HG03565 (cell line): ENCODE results near the gene ITGAE.
A peak's percentile ranks its signal among the peaks of the same experiment; 100 is the strongest.
"Not testable (repeated sequence)": the region's sequence is repeated elsewhere in the genome, so short reads cannot be mapped to it uniquely, and the experiment has no call there.

Experiments
- ATAC-seq: cut with Tn5 transposase; IDR thresholded peaks from one replicate; pipeline ENCODE4 v1.9.1; 2021; ENCODE audit warnings: mild to moderate bottlenecking, moderate library complexity; ENCODE audit not compliant: unreplicated experiment

Gene ITGAE, protein sequence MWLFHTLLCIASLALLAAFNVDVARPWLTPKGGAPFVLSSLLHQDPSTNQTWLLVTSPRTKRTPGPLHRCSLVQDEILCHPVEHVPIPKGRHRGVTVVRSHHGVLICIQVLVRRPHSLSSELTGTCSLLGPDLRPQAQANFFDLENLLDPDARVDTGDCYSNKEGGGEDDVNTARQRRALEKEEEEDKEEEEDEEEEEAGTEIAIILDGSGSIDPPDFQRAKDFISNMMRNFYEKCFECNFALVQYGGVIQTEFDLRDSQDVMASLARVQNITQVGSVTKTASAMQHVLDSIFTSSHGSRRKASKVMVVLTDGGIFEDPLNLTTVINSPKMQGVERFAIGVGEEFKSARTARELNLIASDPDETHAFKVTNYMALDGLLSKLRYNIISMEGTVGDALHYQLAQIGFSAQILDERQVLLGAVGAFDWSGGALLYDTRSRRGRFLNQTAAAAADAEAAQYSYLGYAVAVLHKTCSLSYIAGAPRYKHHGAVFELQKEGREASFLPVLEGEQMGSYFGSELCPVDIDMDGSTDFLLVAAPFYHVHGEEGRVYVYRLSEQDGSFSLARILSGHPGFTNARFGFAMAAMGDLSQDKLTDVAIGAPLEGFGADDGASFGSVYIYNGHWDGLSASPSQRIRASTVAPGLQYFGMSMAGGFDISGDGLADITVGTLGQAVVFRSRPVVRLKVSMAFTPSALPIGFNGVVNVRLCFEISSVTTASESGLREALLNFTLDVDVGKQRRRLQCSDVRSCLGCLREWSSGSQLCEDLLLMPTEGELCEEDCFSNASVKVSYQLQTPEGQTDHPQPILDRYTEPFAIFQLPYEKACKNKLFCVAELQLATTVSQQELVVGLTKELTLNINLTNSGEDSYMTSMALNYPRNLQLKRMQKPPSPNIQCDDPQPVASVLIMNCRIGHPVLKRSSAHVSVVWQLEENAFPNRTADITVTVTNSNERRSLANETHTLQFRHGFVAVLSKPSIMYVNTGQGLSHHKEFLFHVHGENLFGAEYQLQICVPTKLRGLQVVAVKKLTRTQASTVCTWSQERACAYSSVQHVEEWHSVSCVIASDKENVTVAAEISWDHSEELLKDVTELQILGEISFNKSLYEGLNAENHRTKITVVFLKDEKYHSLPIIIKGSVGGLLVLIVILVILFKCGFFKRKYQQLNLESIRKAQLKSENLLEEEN

DNA sequence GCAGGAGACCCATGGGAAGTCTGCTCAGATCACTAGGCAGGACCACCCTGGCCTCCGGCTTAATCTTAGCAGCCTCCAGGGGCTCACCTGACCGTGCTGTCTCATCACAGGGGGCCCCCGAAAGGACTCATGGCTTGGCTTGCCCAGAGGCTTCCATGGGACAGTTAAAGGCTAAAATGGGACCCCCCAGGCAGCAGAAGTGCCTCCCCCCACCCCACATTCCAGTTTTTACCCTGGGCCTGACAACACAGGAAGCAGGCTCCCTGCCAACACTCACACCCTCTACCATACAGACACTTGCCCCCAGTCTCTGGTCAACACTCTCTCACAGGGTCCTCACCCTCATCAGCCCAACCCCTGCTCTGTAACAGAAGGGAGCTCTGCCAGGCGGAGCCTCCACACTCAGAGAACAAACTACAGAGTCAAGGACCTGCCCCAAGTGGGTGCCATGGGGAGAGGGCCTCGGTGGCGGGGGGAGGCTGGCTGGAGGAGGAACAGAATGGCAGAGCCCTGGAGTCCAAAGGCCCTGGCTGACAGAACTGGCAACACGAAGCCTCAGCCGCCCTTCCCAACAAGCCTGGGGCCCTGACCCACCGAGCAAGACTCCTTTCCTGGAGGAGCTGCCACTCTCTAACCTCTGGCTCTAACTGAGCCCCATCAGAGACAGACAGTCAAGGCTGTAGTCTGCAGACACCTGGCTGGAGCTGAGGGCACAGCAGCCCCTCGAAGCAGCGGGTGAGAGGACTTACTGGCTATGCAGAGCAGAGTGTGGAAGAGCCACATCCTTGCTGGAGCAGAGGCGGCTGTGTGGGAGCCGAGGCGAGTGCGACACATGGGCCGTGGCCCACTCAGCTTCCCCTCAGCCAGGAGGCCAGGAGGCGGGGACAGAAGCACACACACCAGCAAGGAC is at the start of gene ITGAE:
ITGAE (minus strand) TSS at position 827 of the 910 bp plus-strand sequence; CDS start at position 783, 44 bp downstream.
- no peak for ATAC-seq

DNA sequence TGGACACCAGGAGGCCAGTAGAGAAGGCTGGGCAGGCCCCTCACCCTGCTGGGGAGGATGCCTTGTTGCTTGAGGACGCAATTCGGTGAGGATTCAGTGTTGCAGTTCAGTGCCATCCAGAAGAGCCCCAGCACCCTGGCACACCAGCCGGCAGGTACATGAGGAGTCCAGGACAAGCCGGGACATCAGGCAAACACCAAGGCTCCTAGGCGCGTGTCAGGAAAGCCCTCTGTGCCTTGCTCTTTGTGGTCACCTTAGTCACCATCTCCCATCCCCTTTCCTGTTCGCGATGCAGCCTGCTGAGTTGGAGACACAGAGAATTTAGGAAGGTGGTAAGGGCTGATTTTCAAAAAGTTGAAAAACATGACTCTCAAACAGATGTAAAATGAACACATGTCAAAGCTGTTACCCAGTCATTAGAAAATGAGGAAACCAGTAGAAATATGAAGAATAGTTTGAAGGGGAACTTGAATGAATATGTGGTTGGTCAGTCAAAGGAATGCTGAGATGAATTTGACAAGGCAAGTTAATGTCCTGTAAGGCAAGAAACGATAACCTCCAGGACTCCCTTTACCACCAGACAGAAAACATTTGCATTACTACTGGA is 47.3 kb upstream of the ITGAE start:
- no peak for ATAC-seq

DNA sequence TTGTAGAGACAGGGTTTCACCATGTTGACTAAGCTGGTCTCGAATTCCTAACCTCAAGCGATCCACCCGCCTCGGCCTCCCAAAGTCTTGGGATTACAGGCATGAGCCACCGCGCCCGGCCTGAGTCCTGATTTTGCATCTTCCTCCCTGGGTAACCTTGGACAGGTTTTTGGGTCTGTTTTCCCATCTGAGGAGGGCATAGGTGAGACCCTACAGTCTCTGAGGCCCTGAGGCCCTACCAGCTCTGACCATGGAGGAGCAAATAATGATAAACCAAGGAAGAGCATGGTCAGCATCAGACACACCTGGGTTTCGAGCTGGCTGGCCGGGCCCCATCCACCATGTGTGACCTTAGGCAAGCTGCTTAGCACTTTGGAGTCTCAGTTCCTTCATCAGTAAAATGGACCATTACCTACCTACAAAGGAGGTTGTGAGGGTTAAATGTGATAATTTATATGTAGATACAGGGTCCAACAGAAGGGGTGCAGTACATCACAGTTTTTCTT is 46.2 kb upstream of the ITGAE start:
- ATAC-seq = no peak

DNA sequence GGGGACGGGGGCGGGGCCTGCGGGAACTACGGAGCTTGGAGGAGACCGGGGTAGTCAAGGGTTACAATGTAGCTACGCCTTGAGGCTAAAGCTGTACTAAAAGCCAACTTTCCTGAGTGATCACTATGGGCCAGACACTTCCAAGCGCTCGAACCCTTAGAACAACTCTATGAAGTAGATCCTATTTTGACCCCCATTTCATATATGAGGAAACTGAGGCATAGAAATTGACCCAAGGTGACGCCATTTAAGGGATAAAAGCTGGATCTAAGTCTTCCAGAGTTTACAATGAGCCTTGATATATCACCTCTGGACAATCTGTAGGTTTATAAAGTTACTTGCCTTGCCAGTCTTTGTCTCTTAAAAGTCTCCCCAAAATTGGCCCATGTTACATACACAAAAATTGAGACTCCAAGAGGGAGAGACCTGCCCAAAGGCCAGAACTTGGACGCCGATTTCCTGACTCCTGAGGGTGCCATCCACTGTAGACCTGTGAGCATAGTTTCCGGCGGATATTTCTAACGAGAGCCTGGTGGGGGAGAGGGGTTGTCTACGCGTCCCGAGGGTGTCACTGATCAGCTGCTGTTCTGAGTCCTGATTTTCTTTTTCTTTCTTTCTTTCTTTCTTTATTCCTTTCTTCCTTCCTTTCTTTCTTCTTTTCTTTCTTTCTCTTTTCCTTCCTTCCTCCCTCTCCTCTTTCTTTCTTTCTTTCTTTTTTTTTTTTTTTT is 45.6 kb upstream of the ITGAE start:
- no peak for ATAC-seq

DNA sequence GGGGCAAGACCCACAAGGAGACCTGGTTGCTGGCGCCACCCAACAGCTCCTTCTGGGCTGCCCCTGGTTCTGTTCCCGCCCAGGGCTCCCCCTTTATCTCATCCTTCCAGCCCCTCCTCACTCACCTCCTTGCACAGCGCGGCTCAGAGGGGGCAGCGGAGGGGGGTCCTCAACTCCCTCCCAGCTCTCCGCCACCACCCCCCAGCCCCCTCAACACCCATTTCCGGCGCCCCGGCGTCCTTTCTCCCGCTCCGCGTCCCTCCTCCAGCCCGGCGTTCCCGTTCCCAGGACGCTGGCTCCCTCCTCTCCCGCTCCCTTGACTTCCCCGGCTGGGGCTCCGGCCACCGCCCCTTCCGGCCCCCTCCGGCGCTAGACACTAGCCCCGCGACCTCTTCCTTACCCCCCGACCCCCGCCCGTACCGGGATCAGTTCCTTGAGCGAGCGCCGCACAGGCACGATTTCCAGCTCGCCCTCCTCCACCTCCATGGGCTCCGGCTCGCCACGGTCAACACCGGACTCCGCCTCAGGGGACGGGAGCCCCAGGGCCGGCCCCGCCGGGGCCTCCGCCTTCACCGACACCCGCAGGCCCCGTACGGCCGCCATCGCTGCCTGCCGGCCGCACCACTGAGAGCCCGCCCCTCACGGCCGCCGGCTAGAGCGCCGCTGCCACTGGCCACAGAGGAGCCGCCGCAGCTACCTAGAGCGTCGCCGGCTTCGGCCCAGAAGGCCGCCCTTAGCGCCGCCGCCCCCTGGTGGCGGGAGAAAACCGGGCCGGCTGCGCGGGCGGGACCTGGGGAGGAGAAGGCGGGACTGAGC is 44.8 kb upstream of the ITGAE start, which contains the start of gene NCBP3:
NCBP3 (minus strand) TSS at position 626 of the 816 bp plus-strand sequence; CDS start at position 603, 23 bp downstream.
- peak; percentile 97 for ATAC-seq

DNA sequence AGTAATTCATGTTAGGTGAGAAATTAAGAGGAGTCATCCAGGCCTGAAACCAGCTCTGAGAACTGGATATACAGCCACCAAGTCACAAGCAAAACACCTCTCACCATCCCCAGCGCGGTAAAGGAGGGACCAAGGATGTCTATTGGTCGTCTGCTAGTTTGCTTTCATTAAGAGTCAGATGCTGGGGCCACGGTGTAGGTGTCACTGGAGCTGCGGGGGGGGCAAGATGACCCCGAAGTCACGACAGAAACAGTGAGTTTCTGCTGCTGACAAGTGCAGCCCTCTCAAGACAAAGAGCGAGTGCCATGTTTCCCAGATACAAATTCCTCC is 44.3 kb upstream of the ITGAE start:
- no peak for ATAC-seq

DNA sequence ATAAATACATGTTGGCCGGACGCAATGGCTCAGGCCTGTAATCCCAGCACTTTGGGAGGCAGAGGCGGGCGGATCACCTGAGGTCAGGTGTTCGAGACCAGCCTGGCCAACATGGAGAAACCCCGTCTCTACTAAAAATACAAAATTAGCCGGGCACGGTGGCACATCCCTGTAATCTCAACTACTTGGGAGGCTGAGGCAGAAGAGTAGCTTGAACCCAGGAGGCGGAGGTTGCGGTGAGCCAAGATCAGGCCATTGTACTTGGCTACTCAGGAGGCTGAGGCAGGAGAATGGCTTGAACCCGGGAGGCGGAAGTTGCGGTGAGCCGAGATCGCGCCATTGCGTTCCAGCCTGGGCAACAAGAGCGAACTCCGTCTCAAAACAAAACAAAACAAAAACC is 43.6 kb upstream of the ITGAE start:
- ATAC-seq = not testable (repeated sequence)

DNA sequence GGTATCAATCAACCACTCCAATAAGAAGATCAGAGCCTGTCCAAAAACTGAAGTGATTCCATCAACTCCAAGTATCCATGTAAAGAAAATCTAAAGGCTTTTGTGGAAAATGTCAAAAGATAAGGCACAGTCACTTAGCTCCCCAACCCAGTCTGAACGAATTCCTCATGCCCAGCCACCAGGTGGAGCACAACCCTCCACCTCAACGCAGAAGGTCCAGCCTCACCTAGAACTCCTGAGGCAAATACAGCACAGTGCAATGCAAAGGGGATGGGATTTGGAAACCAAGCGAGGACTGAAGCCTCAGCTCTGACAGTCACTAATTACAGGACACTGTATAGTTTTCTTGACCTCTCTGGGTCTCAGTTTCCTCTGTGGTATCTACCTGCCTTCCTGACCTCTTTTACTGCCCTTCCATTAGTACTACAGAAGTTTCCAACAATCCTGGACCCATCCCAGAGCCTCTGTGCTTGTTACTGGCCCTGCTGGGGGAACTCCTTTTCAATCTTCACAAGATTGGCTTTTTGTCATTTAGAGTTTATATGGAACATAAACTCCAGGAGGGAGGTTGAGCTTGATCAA is 43.0 kb upstream of the ITGAE start:
- ATAC-seq = no peak

DNA sequence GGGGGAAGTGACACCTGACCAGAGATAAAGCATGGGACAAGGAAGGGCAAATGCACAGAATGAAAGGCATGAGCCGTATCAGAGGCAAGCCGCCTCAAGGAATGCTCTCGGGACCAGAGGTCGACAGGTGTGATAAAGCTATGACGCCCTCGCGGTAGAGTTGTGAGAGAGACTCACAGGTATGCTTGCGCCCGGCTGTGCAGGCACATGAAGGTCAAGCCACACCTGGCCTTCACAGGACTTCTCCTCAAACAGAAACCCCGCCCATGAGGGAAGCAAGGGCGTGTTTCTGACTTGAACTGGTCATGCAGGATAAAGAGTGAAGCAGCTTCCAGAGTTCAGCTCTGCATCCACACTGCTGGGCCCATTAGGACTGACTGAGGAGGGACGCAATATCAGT is 37.2 kb upstream of the ITGAE start:
- no peak for ATAC-seq

DNA sequence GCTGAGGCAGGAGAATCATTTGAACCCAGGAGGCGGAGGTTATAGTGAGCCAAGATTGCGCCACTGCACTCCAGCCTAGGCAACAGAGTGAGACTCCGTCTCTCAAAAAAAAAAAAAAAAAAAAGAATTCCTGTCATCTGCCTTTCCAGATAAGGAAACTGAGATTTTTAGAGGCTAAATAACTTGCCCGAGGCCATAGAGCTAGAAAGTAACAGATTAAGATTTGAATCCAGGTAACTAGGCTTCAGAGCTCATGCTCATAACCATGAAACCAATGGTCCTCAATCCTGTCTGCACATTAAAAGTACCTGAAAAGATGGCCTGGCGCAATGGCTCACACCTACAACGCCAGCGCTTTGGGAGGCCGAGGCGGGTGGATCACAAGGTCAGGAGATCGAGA is 35.6 kb upstream of the ITGAE start:
- no peak for ATAC-seq

DNA sequence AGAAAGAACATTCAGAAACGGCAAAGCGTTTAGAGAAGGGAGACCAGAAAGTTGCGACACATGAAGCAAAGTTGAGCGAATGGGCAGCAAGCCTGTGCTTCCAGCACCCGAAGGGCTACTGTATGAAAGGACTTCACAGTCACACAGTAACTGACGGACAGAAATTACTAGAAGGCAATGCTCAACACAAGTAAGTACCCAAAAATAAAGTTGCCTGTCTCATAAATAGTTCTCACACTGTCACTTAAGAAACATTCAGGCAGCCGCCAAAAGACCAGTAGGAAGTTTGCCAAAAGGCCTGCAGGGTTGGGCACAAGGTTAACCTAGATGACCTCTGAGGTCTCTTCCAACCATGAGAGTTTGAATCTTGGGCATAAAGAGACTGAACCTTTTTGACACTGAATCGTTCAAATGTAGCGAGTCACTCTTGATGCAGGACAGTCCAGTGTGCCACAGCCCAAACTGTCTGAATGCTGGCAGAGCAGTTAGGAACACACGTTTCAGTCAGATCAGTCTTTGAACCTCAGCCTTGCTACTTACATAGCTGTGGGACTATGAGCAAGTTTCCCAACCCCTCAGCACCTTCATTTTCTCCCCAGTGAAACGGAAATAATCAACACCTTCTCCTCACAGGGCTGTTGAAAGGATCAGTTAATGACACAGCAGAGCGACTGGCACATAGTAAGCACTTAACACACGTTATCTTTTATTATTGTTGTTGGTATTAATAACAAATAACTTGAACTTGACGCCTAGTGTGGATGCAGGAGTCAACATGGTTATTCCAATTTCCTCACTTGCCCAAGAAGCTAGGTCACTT is 34.6 kb upstream of the ITGAE start:
- ATAC-seq = no peak

DNA sequence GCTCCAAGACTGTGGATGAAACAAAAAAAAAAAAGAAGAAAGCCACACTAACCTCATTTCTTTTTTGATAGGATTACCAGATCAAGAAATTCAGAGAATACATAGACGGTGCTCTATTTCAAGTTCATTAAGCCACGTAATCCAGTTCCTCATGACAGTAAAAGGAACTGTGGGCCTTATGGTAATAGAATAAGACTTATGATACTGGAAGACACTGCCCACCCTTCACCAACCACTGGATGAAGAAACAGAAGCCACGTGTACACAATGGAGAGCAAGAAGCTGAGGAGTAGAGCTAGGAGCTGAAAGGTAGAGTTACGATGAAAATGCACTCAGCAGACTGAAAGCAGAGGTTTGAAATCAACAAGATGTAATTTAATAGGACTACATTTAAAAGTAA is 33.8 kb upstream of the ITGAE start:
- ATAC-seq = no peak

DNA sequence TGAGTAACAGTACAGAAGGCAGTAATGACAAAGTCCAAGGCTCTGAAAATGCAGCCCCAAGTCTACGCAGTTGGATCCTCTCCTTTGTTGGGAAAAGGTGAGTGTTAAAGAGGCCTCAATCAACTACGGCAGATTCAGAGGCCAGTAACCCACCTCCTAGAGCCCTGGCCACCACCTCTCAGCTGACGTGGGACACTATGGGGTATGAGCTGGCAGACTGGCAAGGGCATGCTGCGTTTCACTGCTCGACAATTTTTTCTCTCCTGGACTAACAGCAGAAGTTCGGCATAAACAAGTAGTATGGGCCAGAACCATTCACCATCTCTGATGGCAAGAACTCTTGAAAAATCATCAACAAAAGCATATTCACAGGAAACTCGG is 27.9 kb upstream of the ITGAE start:
- ATAC-seq = no peak

DNA sequence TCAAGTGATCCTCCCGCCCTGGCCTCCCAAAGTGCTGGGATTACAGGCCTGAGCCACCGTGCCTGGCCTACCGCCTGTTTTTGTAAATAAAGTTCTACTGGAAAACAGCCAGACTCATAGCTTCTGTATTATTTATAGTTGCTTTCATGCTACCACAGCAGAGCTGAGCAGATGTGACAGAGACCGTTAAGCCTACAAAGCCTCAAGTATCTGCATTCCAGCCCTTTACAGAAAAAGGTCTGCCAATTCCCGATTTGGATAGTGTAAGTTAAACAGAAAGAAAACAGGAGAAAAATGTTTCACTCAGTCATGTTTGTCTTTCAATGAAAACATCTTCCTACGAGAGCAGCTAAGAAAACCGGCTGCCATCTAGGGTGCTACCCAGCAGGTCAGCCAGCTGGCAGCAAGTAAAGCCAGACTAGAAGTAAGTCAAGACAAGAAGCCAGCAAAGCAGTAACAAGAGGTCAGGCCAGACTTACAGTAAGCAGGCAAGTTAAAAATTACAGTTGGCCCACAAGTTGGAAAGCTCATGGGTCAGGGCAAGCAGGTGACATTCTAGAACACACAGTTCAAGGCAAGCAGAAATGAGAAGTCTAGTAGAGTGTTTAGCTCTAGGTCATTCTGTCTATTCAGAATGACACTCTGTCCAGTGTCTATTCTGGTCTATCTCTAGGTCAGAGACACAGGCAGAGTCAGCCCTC is 27.3 kb upstream of the ITGAE start:
- ATAC-seq = no peak

DNA sequence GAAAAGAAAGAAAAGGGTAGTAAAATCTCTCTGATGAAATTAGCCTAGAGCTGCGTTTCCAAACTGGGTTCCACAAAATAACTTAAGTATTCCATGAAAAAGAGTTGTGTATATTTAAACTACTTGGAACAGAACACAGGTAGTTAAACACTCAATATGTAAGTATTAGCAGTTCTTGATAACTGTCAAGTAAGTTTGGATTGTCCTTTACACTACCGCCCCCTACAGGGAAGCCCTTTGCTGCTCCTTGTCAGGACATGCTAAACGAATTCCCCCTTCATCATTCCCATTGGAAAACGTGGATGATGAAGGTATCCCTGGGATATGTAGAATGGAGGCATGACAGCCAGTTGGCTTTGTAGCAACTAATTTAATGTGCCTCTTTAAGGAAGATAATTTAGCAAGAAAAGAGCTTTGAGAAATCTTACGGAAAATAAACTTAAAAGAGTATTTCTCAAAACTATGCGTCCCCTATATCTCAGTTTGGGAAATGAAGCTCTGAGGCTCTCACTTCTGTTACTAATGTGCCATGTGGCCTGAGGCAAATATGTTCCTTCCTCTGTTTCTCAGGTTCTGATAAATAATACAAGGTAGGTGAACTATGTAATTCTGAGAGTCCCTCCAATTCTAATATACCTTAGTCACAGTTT is 26.3 kb upstream of the ITGAE start:
- no peak for ATAC-seq

DNA sequence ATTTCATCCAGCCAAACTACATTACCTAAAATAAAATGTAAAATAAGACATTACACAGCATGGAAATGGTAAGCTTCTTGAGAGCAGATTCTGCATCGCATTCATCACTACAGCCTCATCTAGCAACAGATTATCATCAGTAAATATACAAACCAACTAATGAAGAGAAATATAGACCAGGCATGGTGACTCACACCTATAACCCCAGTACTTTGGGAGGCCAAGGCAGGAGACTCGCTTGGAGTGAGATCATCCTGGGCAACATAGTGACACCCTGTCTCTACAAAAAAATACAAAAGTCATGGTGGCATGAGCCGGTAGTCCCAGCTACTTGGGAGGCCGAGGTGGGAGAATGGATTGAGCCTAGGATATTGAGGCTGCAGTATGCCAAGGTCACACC is 25.2 kb upstream of the ITGAE start:
- no peak for ATAC-seq
